DND-41 (cell line): Measurements from ENCODE around the gene MTPN.

Experiments
- ATAC-seq: fragments of 200-7000 bp; cut with Tn5 transposase; 3 replicates; pipeline ENCODE4 v1.9.1; 2021; ENCODE audit warnings: low read depth; ENCODE audit not compliant: insufficient read depth
- DNase-seq: peaks from one replicate; pipeline ENCODE4 v3.0.0-alpha.2; 2020
- H2AFZ ChIP-seq: 2 replicates; pipeline ENCODE4 v1.6.0; 2012; ENCODE audit warnings: low read depth, low read length
- H3K27ac ChIP-seq: 2 replicates; pipeline ENCODE4 v1.5.1; 2012; ENCODE audit warnings: low read length, inconsistent platforms
- H3K27me3 ChIP-seq: fragments of 200-600 bp; sonication (generic); 2 replicates; pipeline ENCODE4 v1.6.0; 2012; ENCODE audit warnings: low read length, mild to moderate bottlenecking, inconsistent platforms; ENCODE audit not compliant: insufficient read depth, poor library complexity
- H3K36me3 ChIP-seq: 2 replicates; pipeline ENCODE4 v1.5.1; 2012; ENCODE audit warnings: low read length, inconsistent platforms; ENCODE audit not compliant: insufficient read depth
- H3K4me1 ChIP-seq: 2 replicates; pipeline ENCODE4 v1.5.1; 2012; ENCODE audit warnings: mild to moderate bottlenecking, low read length; ENCODE audit not compliant: insufficient read depth
- H3K4me2 ChIP-seq: 2 replicates; pipeline ENCODE4 v1.6.0; 2012; ENCODE audit warnings: mild to moderate bottlenecking, moderate library complexity, low read length, inconsistent platforms; ENCODE audit not compliant: insufficient read depth
- H3K4me3 ChIP-seq, 2 experiments: fragments of 200-600 bp in 1 of 2; shearing (Covaris generic) in 1 of 2; 2 replicates each; pipeline ENCODE4 v1.5.1; 2012 to 2016; ENCODE audit warnings: inconsistent platforms in 2 of 2, low read length in 2 of 2, mild to moderate bottlenecking in 2 of 2, low read depth in 1 of 2, moderate library complexity in 1 of 2
- H3K79me2 ChIP-seq: 2 replicates; pipeline ENCODE4 v1.6.0; 2012; ENCODE audit warnings: low read length, inconsistent platforms; ENCODE audit not compliant: insufficient read depth
- H3K9ac ChIP-seq: 2 replicates; pipeline ENCODE4 v1.6.0; 2012; ENCODE audit warnings: low read depth, mild to moderate bottlenecking, inconsistent platforms, low read length, moderate library complexity
- H3K9me3 ChIP-seq: 2 replicates; pipeline ENCODE4 v1.5.1; 2012; ENCODE audit warnings: low read length, moderate library complexity, mild to moderate bottlenecking, inconsistent platforms; ENCODE audit not compliant: insufficient read depth, severe bottlenecking
- H4K20me1 ChIP-seq: 2 replicates; pipeline ENCODE4 v1.6.0; 2012; ENCODE audit warnings: low read length; ENCODE audit not compliant: insufficient read depth
- EZH2 ChIP-seq: IDR thresholded peaks from 3 replicates; pipeline ENCODE4 v1.6.1; 2012; ENCODE audit warnings: borderline replicate concordance, low read depth, mild to moderate bottlenecking, moderate library complexity, low read length, inconsistent platforms; ENCODE audit not compliant: severe bottlenecking
- TF ChIP-seq, protein P1 (sequence below): IDR thresholded peaks from 2 replicates; pipeline ENCODE4 v1.5.1; 2012; ENCODE audit warnings: borderline replicate concordance, low read length, moderate library complexity, mild to moderate bottlenecking; ENCODE audit not compliant: poor library complexity, severe bottlenecking; ENCODE audit errors: extremely low read depth

MTPN gene

DNA sequence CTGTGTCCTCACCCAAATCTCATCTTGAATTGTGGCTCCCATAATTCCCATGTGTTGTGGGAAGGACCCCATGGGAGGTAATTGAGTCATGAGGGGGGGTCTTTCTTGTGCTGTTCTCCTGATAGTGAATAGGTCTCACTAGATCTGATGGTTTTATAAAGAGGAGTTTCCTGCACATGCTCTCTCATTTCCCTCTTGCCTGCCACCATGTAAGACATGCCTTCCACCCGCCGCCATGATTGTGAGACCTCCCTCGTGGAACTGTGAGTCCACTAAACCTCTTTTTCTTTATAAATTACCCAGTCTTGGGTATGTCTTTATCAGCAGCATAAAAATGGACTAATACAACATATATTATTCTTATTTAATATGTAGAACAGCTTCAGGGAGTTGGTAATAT, 29.0 kb upstream of the MTPN start:
- Histone ChIP-seq H3K79me2 (no peaks in the 10 kb centered on the region), H3K27ac (no peak overlapping the region), H3K4me2 (no peak overlapping the region), H3K36me3 (no peaks in the 10 kb centered on the region), H2AFZ (no peak overlapping the region), H3K9ac (no peak overlapping the region), H3K27me3 (no peaks in the 10 kb centered on the region), H3K4me3 (no peak overlapping the region), H3K9me3 (no peaks in the 10 kb centered on the region), H3K4me1 (no peaks in the 10 kb centered on the region), H4K20me1 (no peaks in the 10 kb centered on the region)
- DNase-seq (no peak), ATAC-seq (no peak)
- TF ChIP-seq, protein P1, sequence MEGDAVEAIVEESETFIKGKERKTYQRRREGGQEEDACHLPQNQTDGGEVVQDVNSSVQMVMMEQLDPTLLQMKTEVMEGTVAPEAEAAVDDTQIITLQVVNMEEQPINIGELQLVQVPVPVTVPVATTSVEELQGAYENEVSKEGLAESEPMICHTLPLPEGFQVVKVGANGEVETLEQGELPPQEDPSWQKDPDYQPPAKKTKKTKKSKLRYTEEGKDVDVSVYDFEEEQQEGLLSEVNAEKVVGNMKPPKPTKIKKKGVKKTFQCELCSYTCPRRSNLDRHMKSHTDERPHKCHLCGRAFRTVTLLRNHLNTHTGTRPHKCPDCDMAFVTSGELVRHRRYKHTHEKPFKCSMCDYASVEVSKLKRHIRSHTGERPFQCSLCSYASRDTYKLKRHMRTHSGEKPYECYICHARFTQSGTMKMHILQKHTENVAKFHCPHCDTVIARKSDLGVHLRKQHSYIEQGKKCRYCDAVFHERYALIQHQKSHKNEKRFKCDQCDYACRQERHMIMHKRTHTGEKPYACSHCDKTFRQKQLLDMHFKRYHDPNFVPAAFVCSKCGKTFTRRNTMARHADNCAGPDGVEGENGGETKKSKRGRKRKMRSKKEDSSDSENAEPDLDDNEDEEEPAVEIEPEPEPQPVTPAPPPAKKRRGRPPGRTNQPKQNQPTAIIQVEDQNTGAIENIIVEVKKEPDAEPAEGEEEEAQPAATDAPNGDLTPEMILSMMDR, result no peak
- TF ChIP-seq EZH2, result no peak

DNA sequence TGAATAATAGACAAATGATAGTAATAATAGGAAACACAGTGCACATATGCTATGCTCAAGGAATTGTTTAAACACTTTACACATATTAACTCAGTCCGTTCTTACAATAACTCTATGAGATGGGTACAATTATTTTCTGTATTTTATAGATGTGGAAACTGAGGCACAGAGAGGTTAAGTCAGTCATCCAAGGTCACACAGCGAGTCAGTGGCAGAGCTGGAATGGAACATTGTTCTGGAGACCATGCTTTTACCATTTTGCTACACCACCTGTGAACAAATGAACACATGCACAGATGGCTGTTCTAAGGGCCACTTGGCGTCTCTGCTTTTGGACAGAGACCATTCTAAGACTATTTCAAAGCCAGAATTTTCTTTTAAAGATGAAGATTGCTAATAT, 26.9 kb upstream of the MTPN start:
- Histone ChIP-seq H3K36me3 (no peaks in the 10 kb centered on the region), H3K9ac (no peak overlapping the region), H4K20me1 (no peaks in the 10 kb centered on the region), H2AFZ (no peak overlapping the region), H3K79me2 (no peaks in the 10 kb centered on the region), H3K9me3 (no peaks in the 10 kb centered on the region), H3K27me3 (no peaks in the 10 kb centered on the region), H3K4me1 (no peaks in the 10 kb centered on the region), H3K27ac (no peak overlapping the region), H3K4me2 (no peak overlapping the region), H3K4me3 (no peak overlapping the region)
- DNase-seq (no peak), ATAC-seq (no peak)
- TF ChIP-seq, protein P1, result no peak
- TF ChIP-seq EZH2, result no peak

DNA sequence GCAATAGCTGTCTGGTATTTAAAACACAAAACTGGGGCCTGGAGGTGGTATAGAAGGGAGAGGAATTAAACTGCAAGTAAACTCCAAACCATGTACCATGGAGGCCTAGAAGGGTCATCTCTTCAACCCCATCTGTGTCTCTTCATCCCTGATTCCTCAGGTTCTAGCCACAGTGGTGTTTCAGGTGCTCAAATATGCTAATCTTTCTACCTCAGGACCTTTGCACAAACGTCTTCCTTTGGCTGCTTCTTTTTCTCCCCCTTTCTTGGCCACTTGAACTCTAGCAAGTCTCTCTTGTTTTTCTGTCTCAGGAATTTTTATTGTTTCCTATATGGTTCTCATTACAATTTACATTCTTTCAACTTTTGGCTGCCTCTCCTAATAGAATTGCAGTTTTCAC, 25.6 kb upstream of the MTPN start:
- H3K4me2 ChIP-seq, result no peak overlapping the region
- no peaks in the 10 kb centered on the region for H3K79me2 ChIP-seq
- H3K4me3 ChIP-seq, result no peak overlapping the region
- no peaks in the 10 kb centered on the region for H3K4me1 ChIP-seq
- no peaks in the 10 kb centered on the region for H4K20me1 ChIP-seq
- no peak for DNase-seq
- H3K36me3 ChIP-seq, result no peaks in the 10 kb centered on the region
- H3K27ac ChIP-seq, result no peak overlapping the region
- H3K9ac ChIP-seq, result no peak overlapping the region
- TF ChIP-seq, protein P1, result no peak
- TF ChIP-seq EZH2, result no peak
- H3K9me3 ChIP-seq, result no peaks in the 10 kb centered on the region
- no peak for ATAC-seq
- H2AFZ ChIP-seq, result no peak overlapping the region
- no peaks in the 10 kb centered on the region for H3K27me3 ChIP-seq
